Activated naive CD4-positive, alpha-beta T cell treated with anti-CD3 and anti-CD28 coated beads, Interleukin-2, amount 10 ng/mL, durations not matched to agents 5 hours and 36 hours (primary cell): ENCODE measurements around the gene BUD23. TPM values are rescaled to one million over a fixed set of nuclear protein-coding genes. Genes with fewer than 3 reads are reported as not detected.

ENCODE experiments used
- microRNA-seq: library from miRNA; unstranded; fragments of <30 nt; microRNA quantifications from one replicate; pipeline ENCODE4 v1.2.0, GENCODE V29; 2022; ENCODE audit warnings: borderline microRNAs expressed, borderline replicate concordance
- total RNA-seq, 2 experiments: library from RNA; stranded (reverse); gene quantifications; one replicate each; pipeline ENCODE4 v1.2.3, GENCODE V29; 2021

BUD23 gene
- 10 to 100 TPM; 44.2 to 49.4 TPM for total RNA-seq

DNA sequence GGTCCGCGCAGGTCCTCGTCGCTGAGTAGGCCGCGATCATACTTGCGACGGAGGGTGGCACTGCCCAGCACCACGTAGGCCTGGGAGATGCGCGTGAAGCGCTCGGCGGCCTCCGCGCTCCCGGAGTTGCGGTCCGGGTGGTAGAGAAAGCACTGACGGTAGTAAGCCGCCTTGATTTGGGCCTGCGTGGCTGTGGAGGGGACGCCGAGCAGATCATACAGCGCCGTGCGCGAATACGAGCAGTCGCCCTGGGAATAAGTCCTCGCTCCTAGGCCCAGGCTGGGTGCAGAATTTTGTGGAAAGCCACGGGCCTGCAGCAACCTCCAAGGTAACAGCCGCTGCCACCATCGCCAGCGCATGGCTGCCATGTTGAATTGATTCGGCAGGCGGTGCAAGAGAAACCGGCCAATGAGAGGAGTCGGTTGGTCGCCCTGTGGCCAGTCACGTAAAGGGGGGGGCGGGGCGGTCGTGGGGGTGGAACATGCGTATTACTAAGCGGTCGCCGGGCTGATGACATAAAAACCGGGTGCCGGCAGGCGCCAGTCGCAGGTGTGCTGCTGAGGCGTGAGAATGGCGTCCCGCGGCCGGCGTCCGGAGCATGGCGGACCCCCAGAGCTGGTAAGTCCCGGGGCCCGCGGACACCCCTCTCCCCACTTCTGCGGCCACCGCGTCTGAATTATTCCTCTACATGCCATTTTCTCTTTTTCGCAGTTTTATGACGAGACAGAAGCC lies at the start of gene BUD23, which contains the start of gene DNAJC30:
TSS of gene BUD23 (plus strand) at position 542 of the 732 bp plus-strand sequence. CDS start at position 571, 29 bp downstream.
TSS of gene DNAJC30 (minus strand) at position 398 of the 732 bp plus-strand sequence. CDS start at position 368, 30 bp downstream.

DNA sequence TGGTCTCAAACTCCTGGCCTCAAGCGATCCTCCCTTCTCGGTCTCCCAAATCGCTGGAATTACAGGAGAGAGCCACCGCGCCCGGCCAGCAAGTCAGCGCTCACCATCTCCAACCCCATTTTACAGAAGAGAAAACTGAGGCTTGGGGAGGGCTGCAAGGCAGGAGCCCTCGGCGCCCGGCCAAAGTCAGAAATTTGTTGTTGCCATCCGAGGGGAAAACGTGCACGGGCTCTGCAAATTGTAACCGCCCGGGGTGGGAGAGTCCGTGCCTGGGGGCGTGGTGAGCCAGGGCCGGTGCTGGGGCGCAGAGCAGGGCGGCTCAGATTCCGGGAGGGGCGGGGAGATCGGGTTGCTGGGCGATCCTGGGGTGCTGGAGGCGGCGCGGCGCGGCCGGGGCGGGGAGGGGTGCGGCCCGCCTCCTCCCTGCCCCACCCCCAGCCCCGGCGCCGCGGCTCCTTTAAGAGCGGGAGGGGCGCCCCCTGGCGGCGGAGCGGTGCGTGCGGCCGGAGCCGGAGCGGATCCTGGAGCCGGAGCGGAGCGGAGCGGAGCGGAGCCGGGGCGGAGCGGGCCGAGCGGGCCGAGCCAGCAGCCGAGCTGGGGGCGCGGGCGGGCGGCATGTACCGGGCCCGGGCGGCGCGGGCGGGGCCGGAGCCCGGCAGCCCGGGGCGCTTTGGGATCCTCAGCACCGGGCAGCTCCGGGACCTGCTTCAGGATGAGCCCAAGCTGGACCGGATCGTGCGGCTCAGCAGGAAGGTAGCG lies 15.9 kb upstream of the BUD23 start, which contains the start of gene VPS37D:
TSS of gene VPS37D (plus strand) at position 488 of the 759 bp plus-strand sequence. CDS start at position 616, 128 bp downstream.

GRCh38 chr7:73718905-73719805 lies 35.8 kb downstream of the BUD23 start, which contains the start of gene STX1A:
Gene STX1A, minus strand, starts transcription at chr7:73719669. Its CDS starts 38 bp downstream, at chr7:73719631.

DNA sequence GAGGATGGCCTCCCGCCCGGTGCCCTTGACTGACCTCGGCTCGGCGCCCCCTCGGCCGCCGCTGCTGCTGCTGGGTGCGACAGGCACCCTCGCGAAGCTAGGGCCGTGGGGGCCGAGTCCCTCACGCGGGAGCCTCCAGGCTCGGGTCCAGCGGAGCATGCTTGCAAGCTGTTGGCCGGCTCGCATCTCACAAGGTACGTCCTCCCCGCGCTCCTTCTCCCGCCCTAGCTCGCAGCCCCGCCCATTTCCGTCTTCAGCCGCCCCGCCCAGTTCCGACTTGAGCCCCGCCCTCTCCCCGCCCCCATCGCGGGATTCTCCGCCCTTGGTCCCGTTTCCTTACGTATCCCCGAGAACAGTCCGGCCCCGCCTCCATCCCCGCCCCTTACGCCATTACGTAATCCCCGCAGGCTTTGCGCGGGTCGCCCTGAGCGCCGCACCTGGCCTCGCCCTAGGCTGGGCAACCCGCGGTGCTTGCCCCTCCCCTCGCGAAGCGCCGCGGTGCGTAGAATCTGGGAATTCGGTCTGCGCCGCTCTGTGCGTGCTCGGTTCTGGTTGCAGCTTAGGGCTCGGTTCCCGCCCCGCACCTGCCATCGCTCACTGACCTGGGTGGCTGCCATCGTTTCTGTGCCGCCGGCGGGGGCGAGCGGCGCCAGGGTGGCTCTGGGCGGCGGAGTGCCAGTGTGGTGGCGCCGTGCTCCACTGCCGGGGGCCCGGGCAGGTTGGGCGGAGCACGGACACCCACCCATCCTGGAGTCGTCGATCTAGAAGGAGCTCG lies 55.4 kb downstream of the BUD23 start, which contains the start of gene ABHD11:
TSS of gene ABHD11 (minus strand) at position 191 of the 775 bp plus-strand sequence. CDS start at position 159, 32 bp downstream.

Small RNA genes within 50 kb of the gene (microRNA-seq; reads per million reads assigned to microRNA genes)
- not detected for gene MIR4284

Other genes starting within 250 kb of the BUD23 start
- gene FZD9, start 249.8 kb upstream of the BUD23 start, total RNA-seq, result under 1 TPM; 0.10 to 0.18 TPM
- gene BAZ1B, start 161.3 kb upstream of the BUD23 start, total RNA-seq, result 10 to 100 TPM; 76.3 to 77.4 TPM
- gene BCL7B, start 125.9 kb upstream of the BUD23 start, total RNA-seq, result 10 to 100 TPM; 61.5 to 63.2 TPM
- gene TBL2, start 105.0 kb upstream of the BUD23 start, total RNA-seq, result 10 to 100 TPM; 25.3 to 27.5 TPM
- gene MLXIPL, start 59.1 kb upstream of the BUD23 start, total RNA-seq, result not detected
- gene VPS37D, start 15.8 kb upstream of the BUD23 start, total RNA-seq, result under 1 TPM; 0.41 to 0.68 TPM
- 1 to 10 TPM; 8.5 to 8.9 TPM for gene DNAJC30, start 144 bp upstream of the BUD23 start, total RNA-seq
- 10 to 100 TPM in 1 of 2 experiments, 1 to 10 TPM in 1; 9.4 to 12.4 TPM for gene STX1A, start 36.1 kb downstream of the BUD23 start, total RNA-seq
- 10 to 100 TPM; 12.6 to 13.7 TPM for gene ABHD11, start 55.2 kb downstream of the BUD23 start, total RNA-seq
- gene CLDN3, start 86.7 kb downstream of the BUD23 start, total RNA-seq, result not detected
- gene CLDN4, start 147.4 kb downstream of the BUD23 start, total RNA-seq, result under 1 TPM in 1 of 2 experiments, not detected in 1; 0.22 TPM
- gene METTL27, start 158.9 kb downstream of the BUD23 start, total RNA-seq, result 1 to 10 TPM; 2.6 to 2.8 TPM
- not detected for gene TMEM270, start 177.6 kb downstream of the BUD23 start, total RNA-seq